ENCODE measurements around the gene HINT3.

GRCh38 chr6:125948455-125948854, 8.1 kb upstream of the HINT3 start:
- TF ChIP-seq CTCF (IDR thresholded peaks at IDR 0.05), result no peak
- TF ChIP-seq POLR2A (IDR thresholded peaks at IDR 0.05), result no peak
